ENCODE results near the gene NFKB1.

DNA sequence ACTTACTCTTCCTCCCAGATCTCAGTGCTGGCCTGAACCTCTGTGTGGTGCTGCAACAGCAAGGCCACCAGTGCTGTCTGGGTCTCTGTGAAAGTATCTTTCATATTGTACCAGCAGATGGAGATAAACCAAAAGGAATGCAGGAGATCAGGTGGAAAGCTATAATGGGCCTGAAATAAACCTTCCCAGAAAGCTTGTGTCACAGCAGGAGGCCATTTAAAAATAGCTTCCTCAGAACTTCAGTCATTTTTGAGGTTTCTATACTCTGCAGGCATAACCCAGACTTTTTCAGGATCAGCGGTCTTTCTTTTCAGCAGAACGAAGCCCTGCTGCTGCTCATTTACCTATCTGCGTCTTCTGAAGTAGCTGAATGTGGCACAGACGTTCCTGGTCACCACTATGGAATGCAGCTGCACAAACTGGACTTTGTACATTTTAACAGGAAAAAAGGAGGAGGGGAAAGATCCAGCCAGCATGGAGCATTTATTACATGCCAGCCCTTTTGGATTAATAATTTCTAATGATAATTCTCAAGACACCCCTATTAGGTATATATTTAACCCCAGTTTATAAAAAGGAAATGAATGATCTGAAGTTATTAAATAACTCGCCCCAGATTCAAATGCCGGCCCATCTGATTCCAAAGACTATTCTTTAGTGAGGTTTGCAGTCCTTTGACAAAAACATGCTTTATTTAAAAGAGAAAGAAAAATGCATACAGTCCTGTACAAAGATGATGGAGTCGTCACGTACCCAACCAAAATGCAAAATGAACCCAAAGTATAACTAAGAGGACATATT lies 119.7 kb downstream of the NFKB1 start:
- TF ChIP-seq ZNF384 (IDR thresholded peaks at IDR 0.05): no peak
- no peak for TF ChIP-seq BHLHE40 (IDR thresholded peaks at IDR 0.05; ENCODE audit: borderline replicate concordance)
- TF ChIP-seq FOXM1 (IDR thresholded peaks at IDR 0.05; ENCODE audit: borderline replicate concordance): no peak
- no peak for TF ChIP-seq SUZ12 (IDR thresholded peaks at IDR 0.05)
- TF ChIP-seq HDGF (IDR thresholded peaks at IDR 0.05; ENCODE audit: borderline replicate concordance): no peak
- TF ChIP-seq NFRKB (IDR thresholded peaks at IDR 0.05): no peak
- no peak for TF ChIP-seq TARDBP (IDR thresholded peaks at IDR 0.05)
- TF ChIP-seq SP1 (IDR thresholded peaks at IDR 0.05): no peak
- no peak for TF ChIP-seq ARNT (IDR thresholded peaks at IDR 0.05)
- no peak for TF ChIP-seq FOXK2 (IDR thresholded peaks at IDR 0.05)
